C4-2B (cell line): Measurements from ENCODE around the gene ERICH6.

Experiments used
- CTCF ChIP-seq: fragments of 450-650 bp; conservative IDR thresholded peaks from 2 replicates; pipeline ENCODE4 v1.5.1; 2017; ENCODE audit warnings: mild to moderate bottlenecking
- ZFX ChIP-seq: fragments of 450-650 bp; IDR thresholded peaks from 2 replicates; pipeline ENCODE4 v1.6.1; 2017

DNA sequence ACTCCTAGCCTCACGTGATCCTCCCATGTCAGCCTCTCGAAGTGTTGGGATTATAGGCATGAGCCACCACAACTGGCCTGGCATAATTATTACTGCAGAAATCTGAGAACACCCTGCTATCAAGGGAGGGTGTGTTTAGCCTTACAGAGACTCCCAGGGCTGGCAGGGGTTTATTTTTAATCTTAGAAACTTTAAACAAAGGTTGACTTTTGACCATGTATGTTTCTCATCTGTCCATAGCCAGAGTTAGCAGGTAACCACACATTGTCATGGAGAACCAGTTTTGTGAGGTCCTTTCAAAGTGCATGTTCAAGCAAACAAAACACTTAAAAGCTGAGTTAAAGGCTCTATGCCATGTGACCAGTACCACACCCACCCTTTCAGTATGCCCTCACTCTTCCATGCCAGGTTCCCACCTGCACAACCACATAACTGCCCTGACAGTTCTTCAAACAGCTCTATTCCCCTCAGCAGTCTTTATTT lies 48.1 kb upstream of the ERICH6 start:
- TF ChIP-seq CTCF (no peak), ZFX (no peak)
